ENCODE results near the gene ZNF609. TPM values are rescaled to one million over a fixed set of nuclear protein-coding genes. Genes with fewer than 3 reads are reported as not detected.

The ZNF609 gene
- polyA plus RNA-seq, 1 donor (not counting 4 experiments of a cell fraction or from before 2014, with no cell fraction given) = 16.9 TPM

DNA sequence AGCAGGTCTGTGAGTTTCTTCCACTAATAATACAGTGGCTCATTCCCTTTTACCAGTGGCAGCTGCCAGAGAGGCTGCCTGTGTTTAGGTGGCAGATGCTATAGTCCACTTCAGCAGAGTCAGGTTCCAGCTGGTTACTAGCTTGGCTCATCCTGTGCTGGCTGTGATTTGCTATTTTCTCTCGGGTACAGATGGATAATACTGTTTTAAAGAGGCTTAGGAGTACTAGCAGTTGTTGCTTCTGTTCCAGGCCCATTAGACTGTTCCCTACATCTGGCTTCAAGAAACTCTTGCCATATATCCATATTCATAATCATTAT is 41.0 kb downstream of the ZNF609 start:
- H3K9me1 ChIP-seq (ENCODE audit: control insufficient read depth, extremely low read depth, insufficient read depth, low read length) = no peaks in the 10 kb centered on the region
- no peak overlapping the region for H3K27ac ChIP-seq (ENCODE audit: control insufficient read depth, insufficient read depth, low read length)
- H4K20me1 ChIP-seq (ENCODE audit: control insufficient read depth, extremely low read depth, insufficient read depth, low read length) = peaks cover 3% of the 10 kb centered on the region
- DNase-seq (ENCODE audit: low read depth, low spot score) (no peak), FAIRE-seq (no peak)
- H3K9me3 ChIP-seq (ENCODE audit: control insufficient read depth, low read depth, low read length) = no peaks in the 10 kb centered on the region
- TF ChIP-seq, protein P1, sequence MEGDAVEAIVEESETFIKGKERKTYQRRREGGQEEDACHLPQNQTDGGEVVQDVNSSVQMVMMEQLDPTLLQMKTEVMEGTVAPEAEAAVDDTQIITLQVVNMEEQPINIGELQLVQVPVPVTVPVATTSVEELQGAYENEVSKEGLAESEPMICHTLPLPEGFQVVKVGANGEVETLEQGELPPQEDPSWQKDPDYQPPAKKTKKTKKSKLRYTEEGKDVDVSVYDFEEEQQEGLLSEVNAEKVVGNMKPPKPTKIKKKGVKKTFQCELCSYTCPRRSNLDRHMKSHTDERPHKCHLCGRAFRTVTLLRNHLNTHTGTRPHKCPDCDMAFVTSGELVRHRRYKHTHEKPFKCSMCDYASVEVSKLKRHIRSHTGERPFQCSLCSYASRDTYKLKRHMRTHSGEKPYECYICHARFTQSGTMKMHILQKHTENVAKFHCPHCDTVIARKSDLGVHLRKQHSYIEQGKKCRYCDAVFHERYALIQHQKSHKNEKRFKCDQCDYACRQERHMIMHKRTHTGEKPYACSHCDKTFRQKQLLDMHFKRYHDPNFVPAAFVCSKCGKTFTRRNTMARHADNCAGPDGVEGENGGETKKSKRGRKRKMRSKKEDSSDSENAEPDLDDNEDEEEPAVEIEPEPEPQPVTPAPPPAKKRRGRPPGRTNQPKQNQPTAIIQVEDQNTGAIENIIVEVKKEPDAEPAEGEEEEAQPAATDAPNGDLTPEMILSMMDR (optimal IDR thresholded peaks at IDR 0.05 in 1 of 3, IDR thresholded peaks at IDR 0.05 in 1 of 3, conservative IDR thresholded peaks at IDR 0.05 in 1 of 3; ENCODE audit: extremely low read depth in 1 of 3, insufficient read depth in 2 of 3, low read length in 3 of 3) = no peak
- TF ChIP-seq EZH2 (IDR thresholded peaks at IDR 0.05; ENCODE audit: low read length) = no peak
- H3K36me3 ChIP-seq (ENCODE audit: control insufficient read depth in 2 of 2, extremely low read depth in 1 of 2, insufficient read depth in 2 of 2, low read length in 2 of 2) = peaks cover 12 to 21% of the 10 kb centered on the region in 2 experiments
- H2AFZ ChIP-seq (ENCODE audit: control insufficient read depth, low read length) = no peak overlapping the region
- H3K9ac ChIP-seq (ENCODE audit: control insufficient read depth, extremely low read depth, insufficient read depth, low read length) = no peak overlapping the region
- no peak overlapping the region for H3K4me3 ChIP-seq (ENCODE audit: control insufficient read depth in 2 of 3, extremely low read depth in 1 of 3, insufficient read depth in 2 of 3, low read depth in 1 of 3, low read length in 3 of 3)
- H3K4me1 ChIP-seq (ENCODE audit: control insufficient read depth, extremely low read depth, insufficient read depth, low read length) = peaks cover 12% of the 10 kb centered on the region
- dilution Hi-C loops (cut with MboI; ENCODE audit: extremely low pct_ligation_motif_present, low sequenced_read_pairs) = no loop called here
- H3K4me2 ChIP-seq (ENCODE audit: control insufficient read depth, extremely low read depth, insufficient read depth, low read depth, low read length) = no peak overlapping the region
- peaks cover 54% of the 10 kb centered on the region for H3K79me2 ChIP-seq (ENCODE audit: control insufficient read depth, insufficient read depth, low read length)
- no peaks in the 10 kb centered on the region for H3K27me3 ChIP-seq (ENCODE audit: control insufficient read depth, extremely low read depth, insufficient read depth, low read length)

DNA sequence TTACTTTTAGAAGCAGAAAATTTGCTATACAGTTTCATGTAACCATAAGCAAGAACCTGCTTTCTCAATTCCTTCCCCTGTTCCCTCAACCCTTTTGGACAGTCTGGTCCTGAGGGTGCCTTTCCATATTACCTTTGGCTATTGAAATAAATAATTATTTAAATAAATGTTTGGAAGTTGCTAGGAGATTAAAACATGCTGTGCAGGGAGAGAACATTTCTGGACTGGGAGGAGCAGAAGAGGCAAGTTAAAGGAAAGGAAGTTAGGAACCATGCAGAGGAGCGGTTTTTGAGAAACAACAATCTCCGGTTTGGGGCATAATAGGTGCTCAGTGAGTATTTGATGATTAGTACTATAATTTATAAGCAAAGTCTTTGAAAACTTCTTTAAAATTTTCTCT is 41.8 kb downstream of the ZNF609 start:
- H3K9me1 ChIP-seq (ENCODE audit: control insufficient read depth, extremely low read depth, insufficient read depth, low read length) = no peaks in the 10 kb centered on the region
- no peaks in the 10 kb centered on the region for H3K27me3 ChIP-seq (ENCODE audit: control insufficient read depth, extremely low read depth, insufficient read depth, low read length)
- no peak overlapping the region for H3K4me2 ChIP-seq (ENCODE audit: control insufficient read depth, extremely low read depth, insufficient read depth, low read depth, low read length)
- no peak overlapping the region for H3K9ac ChIP-seq (ENCODE audit: control insufficient read depth, extremely low read depth, insufficient read depth, low read length)
- FAIRE-seq (no peak), DNase-seq (ENCODE audit: low read depth, low spot score) (no peak)
- H3K9me3 ChIP-seq (ENCODE audit: control insufficient read depth, low read depth, low read length) = no peaks in the 10 kb centered on the region
- dilution Hi-C loops (cut with MboI; ENCODE audit: extremely low pct_ligation_motif_present, low sequenced_read_pairs) = no loop called here
- peaks cover 12% of the 10 kb centered on the region for H3K4me1 ChIP-seq (ENCODE audit: control insufficient read depth, extremely low read depth, insufficient read depth, low read length)
- TF ChIP-seq EZH2 (IDR thresholded peaks at IDR 0.05; ENCODE audit: low read length) = no peak
- TF ChIP-seq, protein P1 (optimal IDR thresholded peaks at IDR 0.05 in 1 of 3, IDR thresholded peaks at IDR 0.05 in 1 of 3, conservative IDR thresholded peaks at IDR 0.05 in 1 of 3; ENCODE audit: extremely low read depth in 1 of 3, insufficient read depth in 2 of 3, low read length in 3 of 3) = no peak
- peaks cover 53% of the 10 kb centered on the region for H3K79me2 ChIP-seq (ENCODE audit: control insufficient read depth, insufficient read depth, low read length)
- H3K27ac ChIP-seq (ENCODE audit: control insufficient read depth, insufficient read depth, low read length) = no peak overlapping the region
- peaks cover 12 to 21% of the 10 kb centered on the region in 2 experiments for H3K36me3 ChIP-seq (ENCODE audit: control insufficient read depth in 2 of 2, extremely low read depth in 1 of 2, insufficient read depth in 2 of 2, low read length in 2 of 2)
- no peak overlapping the region for H2AFZ ChIP-seq (ENCODE audit: control insufficient read depth, low read length)
- peaks cover 3% of the 10 kb centered on the region for H4K20me1 ChIP-seq (ENCODE audit: control insufficient read depth, extremely low read depth, insufficient read depth, low read length)
- no peak overlapping the region for H3K4me3 ChIP-seq (ENCODE audit: control insufficient read depth in 2 of 3, extremely low read depth in 1 of 3, insufficient read depth in 2 of 3, low read depth in 1 of 3, low read length in 3 of 3)
